Trophoblast cell (in vitro differentiated cells and primary cell): ENCODE measurements around the gene MYO16.

Experiments used
- DNase-seq, 2 donors: peaks; one replicate each; pipeline ENCODE4 v3.0.0-alpha.2; 2016
- H2AFZ ChIP-seq: 2 replicates; pipeline ENCODE4 v1.6.1; 2013; ENCODE audit warnings: low read length, moderate library complexity, mild to moderate bottlenecking; ENCODE audit not compliant: insufficient read depth, poor library complexity
- H2AK5ac ChIP-seq: 2 replicates; pipeline ENCODE4 v1.6.1; 2013; ENCODE audit warnings: mild to moderate bottlenecking, low read length
- H2BK120ac ChIP-seq: 2 replicates; pipeline ENCODE4 v1.6.1; 2013; ENCODE audit warnings: low read length, mild to moderate bottlenecking, moderate library complexity; ENCODE audit not compliant: insufficient read depth, poor library complexity
- H2BK12ac ChIP-seq: 2 replicates; pipeline ENCODE4 v1.6.1; 2013; ENCODE audit warnings: mild to moderate bottlenecking, low read length, moderate library complexity
- H2BK5ac ChIP-seq: 2 replicates; pipeline ENCODE4 v1.6.1; 2013; ENCODE audit warnings: low read length, low read depth, moderate library complexity, mild to moderate bottlenecking; ENCODE audit not compliant: poor library complexity
- H3K14ac ChIP-seq: 2 replicates; pipeline ENCODE4 v1.6.1; 2013; ENCODE audit warnings: mild to moderate bottlenecking, low read length
- H3K18ac ChIP-seq: 2 replicates; pipeline ENCODE4 v1.6.1; 2013; ENCODE audit warnings: mild to moderate bottlenecking, low read length
- H3K23ac ChIP-seq: 2 replicates; pipeline ENCODE4 v1.6.1; 2013; ENCODE audit warnings: low read length
- H3K27ac ChIP-seq: 2 replicates; pipeline ENCODE4 v1.5.1; 2013; ENCODE audit warnings: low read depth, mild to moderate bottlenecking, inconsistent platforms, low read length, moderate library complexity
- H3K27me3 ChIP-seq: 2 replicates; pipeline ENCODE4 v1.6.1; 2013; ENCODE audit warnings: inconsistent platforms, mild to moderate bottlenecking, low read length, moderate library complexity; ENCODE audit not compliant: insufficient read depth
- H3K36me3 ChIP-seq, 2 experiments: 1 replicate in 1 of 2; 2 replicates in 1 of 2; pipeline ENCODE4 v1.6.1; 2013; ENCODE audit warnings: low read length in 2 of 2, mild to moderate bottlenecking in 2 of 2, moderate library complexity in 1 of 2; ENCODE audit not compliant: insufficient read depth in 2 of 2, control insufficient read depth in 1 of 2
- H3K4ac ChIP-seq: 2 replicates; pipeline ENCODE4 v1.6.1; 2013; ENCODE audit warnings: low read depth, mild to moderate bottlenecking, low read length, moderate library complexity
- H3K4me1 ChIP-seq, 2 experiments: 1 replicate in 1 of 2; 2 replicates in 1 of 2; pipeline ENCODE4 v1.6.1; 2013; ENCODE audit warnings: low read length in 2 of 2, mild to moderate bottlenecking in 2 of 2, moderate library complexity in 1 of 2; ENCODE audit not compliant: insufficient read depth in 2 of 2, control insufficient read depth in 1 of 2
- H3K4me2 ChIP-seq: 2 replicates; pipeline ENCODE4 v1.6.1; 2013; ENCODE audit warnings: inconsistent platforms, mild to moderate bottlenecking, low read length, moderate library complexity
- H3K4me3 ChIP-seq: 2 replicates; pipeline ENCODE4 v1.5.1; 2013; ENCODE audit warnings: mild to moderate bottlenecking, low read depth, low read length, inconsistent platforms
- H3K79me1 ChIP-seq: one replicate; pipeline ENCODE4 v1.6.1; 2013; ENCODE audit warnings: low read length
- H3K79me2 ChIP-seq: 2 replicates; pipeline ENCODE4 v1.6.1; 2013; ENCODE audit warnings: low read length, mild to moderate bottlenecking; ENCODE audit not compliant: control insufficient read depth, insufficient read depth, poor library complexity
- H3K9ac ChIP-seq: 2 replicates; pipeline ENCODE4 v1.6.1; 2013; ENCODE audit warnings: mild to moderate bottlenecking, low read length
- H3K9me3 ChIP-seq: 2 replicates; pipeline ENCODE4 v1.6.1; 2013; ENCODE audit warnings: low read depth, mild to moderate bottlenecking, control low read depth, inconsistent platforms, low read length; ENCODE audit not compliant: insufficient read depth
- H4K12ac ChIP-seq: 2 replicates; pipeline ENCODE4 v1.6.1; 2013; ENCODE audit warnings: low read depth, mild to moderate bottlenecking, low read length, moderate library complexity
- H4K8ac ChIP-seq: 2 replicates; pipeline ENCODE4 v1.6.1; 2013; ENCODE audit warnings: low read depth, mild to moderate bottlenecking, low read length, moderate library complexity
- H4K91ac ChIP-seq: one replicate; pipeline ENCODE4 v1.6.1; 2013; ENCODE audit warnings: low read depth, mild to moderate bottlenecking, low read length, moderate library complexity
- WGBS: extraction: QIAGEN DNeasy Blood & Tissue Kit; methylation state at CpG from one replicate; pipeline ENCODE4 v1.1.7; 2013; ENCODE audit warnings: missing lambda C conversion rate; ENCODE audit not compliant: insufficient read length, insufficient coverage; ENCODE audit errors: extremely low coverage; 5-methylcytosine and 5-hydroxymethylcytosine counted together

Gene MYO16

GRCh38 chr13:108962654-108963053 is 333.2 kb downstream of the MYO16 start:
- no peak overlapping the region for H3K27ac ChIP-seq
- no peak overlapping the region for H3K14ac ChIP-seq
- H2AFZ ChIP-seq, result no peak overlapping the region
- H3K4me2 ChIP-seq, result no peak overlapping the region
- H3K79me1 ChIP-seq, result no peaks in the 10 kb centered on the region
- no peaks in the 10 kb centered on the region for H3K27me3 ChIP-seq
- H3K9me3 ChIP-seq, result no peaks in the 10 kb centered on the region
- H3K4me1 ChIP-seq, result no peaks in the 10 kb centered on the region
- H2BK120ac ChIP-seq, result no peak overlapping the region
- no peak overlapping the region for H2BK5ac ChIP-seq
- no peak overlapping the region for H3K23ac ChIP-seq
- no peak overlapping the region for H3K9ac ChIP-seq
- H2BK12ac ChIP-seq, result no peak overlapping the region
- DNase-seq, result no peak
- no peak overlapping the region for H3K18ac ChIP-seq
- H3K4ac ChIP-seq, result no peak overlapping the region
- no peak overlapping the region for H4K12ac ChIP-seq
- no peak overlapping the region for H4K91ac ChIP-seq
- H2AK5ac ChIP-seq, result no peak overlapping the region
- no peak overlapping the region for H4K8ac ChIP-seq
- H3K4me3 ChIP-seq, result no peak overlapping the region
- no peaks in the 10 kb centered on the region for H3K79me2 ChIP-seq
- H3K36me3 ChIP-seq, result no peaks in the 10 kb centered on the region

- H4K91ac ChIP-seq, result no peak overlapping the region
- no peak overlapping the region for H4K8ac ChIP-seq
- no peak overlapping the region for H3K27ac ChIP-seq
- H2AFZ ChIP-seq, result no peak overlapping the region
- H3K14ac ChIP-seq, result no peak overlapping the region
- H3K27me3 ChIP-seq, result no peaks in the 10 kb centered on the region
- no peak overlapping the region for H2BK12ac ChIP-seq
- DNase-seq, result peak; percentile 58 to 83
- no peaks in the 10 kb centered on the region for H3K9me3 ChIP-seq
- H2BK120ac ChIP-seq, result no peak overlapping the region
- H3K79me2 ChIP-seq, result no peaks in the 10 kb centered on the region
- no peak overlapping the region for H3K4me3 ChIP-seq
- no peak overlapping the region for H3K9ac ChIP-seq
- no peak overlapping the region for H3K4me2 ChIP-seq
- H2AK5ac ChIP-seq, result no peak overlapping the region
- no peak overlapping the region for H4K12ac ChIP-seq
- H3K79me1 ChIP-seq, result no peaks in the 10 kb centered on the region
- no peaks in the 10 kb centered on the region for H3K36me3 ChIP-seq
- H2BK5ac ChIP-seq, result no peak overlapping the region
- H3K23ac ChIP-seq, result no peak overlapping the region
- H3K18ac ChIP-seq, result no peak overlapping the region
- H3K4me1 ChIP-seq, result no peaks in the 10 kb centered on the region
- no CpG with 5 or more reads among the region's 3 CpGs for WGBS
- H3K4ac ChIP-seq, result no peak overlapping the region
Observed at GRCh38 chr13:108963276-108963810, 333.9 kb downstream of the MYO16 start.

- H3K36me3 ChIP-seq, result no peaks in the 10 kb centered on the region
- H3K18ac ChIP-seq, result no peak overlapping the region
- no peak overlapping the region for H3K23ac ChIP-seq
- no peak overlapping the region for H2BK5ac ChIP-seq
- H3K14ac ChIP-seq, result no peak overlapping the region
- H2AFZ ChIP-seq, result no peak overlapping the region
- H3K27me3 ChIP-seq, result no peaks in the 10 kb centered on the region
- no peak overlapping the region for H4K12ac ChIP-seq
- H3K4me2 ChIP-seq, result no peak overlapping the region
- H3K79me1 ChIP-seq, result no peaks in the 10 kb centered on the region
- H3K79me2 ChIP-seq, result no peaks in the 10 kb centered on the region
- H3K27ac ChIP-seq, result no peak overlapping the region
- no peaks in the 10 kb centered on the region for H3K4me1 ChIP-seq
- H4K8ac ChIP-seq, result no peak overlapping the region
- no peak overlapping the region for H2BK12ac ChIP-seq
- no peak overlapping the region for H3K9ac ChIP-seq
- no peak overlapping the region for H2AK5ac ChIP-seq
- H3K4me3 ChIP-seq, result no peak overlapping the region
- H3K9me3 ChIP-seq, result no peaks in the 10 kb centered on the region
- no peak overlapping the region for H3K4ac ChIP-seq
- H2BK120ac ChIP-seq, result no peak overlapping the region
- whole genome bisulfite sequencing, result no CpG with 5 or more reads among the region's 10 CpGs
- peak; percentile 76 to 96 for DNase-seq
- H4K91ac ChIP-seq, result no peak overlapping the region
Observed at GRCh38 chr13:108963846-108964600, 334.6 kb downstream of the MYO16 start.

GRCh38 chr13:108964606-108965005 is 335.2 kb downstream of the MYO16 start:
- Histone ChIP-seq H4K12ac (no peak overlapping the region), H3K9me3 (no peaks in the 10 kb centered on the region), H3K4me3 (no peak overlapping the region), H3K9ac (no peak overlapping the region), H3K4me1 (no peaks in the 10 kb centered on the region), H2BK12ac (no peak overlapping the region), H4K8ac (no peak overlapping the region), H3K4ac (no peak overlapping the region), H3K4me2 (no peak overlapping the region), H2AK5ac (no peak overlapping the region), H2BK120ac (no peak overlapping the region), H3K23ac (no peak overlapping the region), H2AFZ (no peak overlapping the region), H3K27ac (no peak overlapping the region), H3K36me3 (no peaks in the 10 kb centered on the region), H2BK5ac (no peak overlapping the region), H3K27me3 (no peaks in the 10 kb centered on the region), H4K91ac (no peak overlapping the region), H3K79me1 (no peaks in the 10 kb centered on the region), H3K14ac (no peak overlapping the region), H3K79me2 (no peaks in the 10 kb centered on the region), H3K18ac (no peak overlapping the region)
- WGBS, result no CpG with 5 or more reads among the region's 7 CpGs
- DNase-seq, result peak in 1 of 2 donors; percentile 58
